SK-N-SH (cell line): Measurements from ENCODE around the gene LYPD4. TPM values are rescaled to one million over a fixed set of nuclear protein-coding genes. Genes with fewer than 3 reads are reported as not detected.

Experiments used
- CTCF ChIA-PET: fragments of 300-600, 350-600 bp; formaldehyde crosslinking; extraction: SDS; loops from one replicate; lab custom pipeline; 2021; lab: Yijun Ruan, JAX
- POLR2A ChIA-PET: fragments of 350-600 bp; sonication (Branson Sonifier 250); formaldehyde crosslinking; extraction: SDS; loops from one replicate; lab custom pipeline; 2020; ENCODE audit warnings: antibody characterized with exemption, inconsistent platforms; lab: Yijun Ruan, JAX
- DNase-seq: peaks from one replicate; pipeline ENCODE4 v3.0.0; 2012
- H2AFZ ChIP-seq: fragments of 200-600 bp; sonication (generic); 2 replicates; pipeline ENCODE4 v1.8.1; 2016; ENCODE audit warnings: antibody characterized with exemption, mild to moderate bottlenecking, low read depth
- H3F3A ChIP-seq: fragments of 200-600 bp; sonication (generic); replicated peaks from 2 replicates; pipeline ENCODE3; 2016; ENCODE audit warnings: antibody characterized with exemption, mild to moderate bottlenecking; ENCODE audit not compliant: insufficient read depth
- H3K27ac ChIP-seq, 2 experiments: fragments of 200-500 bp in 1 of 2; fragments of 200-600 bp in 1 of 2; sonication (Bioruptor generic) in 1 of 2; sonication (generic), shearing (Covaris generic) in 1 of 2; 2 replicates each; pipeline versions ENCODE4 v1.5.1 to v1.6.1; 2014 to 2016; ENCODE audit warnings: low read depth in 2 of 2, inconsistent platforms in 1 of 2, low read length in 1 of 2, mild to moderate bottlenecking in 1 of 2, mixed read lengths in 1 of 2
- H3K27me3 ChIP-seq: fragments of 200-600 bp; sonication (generic), shearing (Covaris generic); 2 replicates; pipeline ENCODE4 v1.6.1; 2016; ENCODE audit warnings: mixed run types; ENCODE audit not compliant: insufficient read depth
- H3K36me3 ChIP-seq, 2 experiments: fragments of 200-500 bp in 1 of 2; fragments of 200-600 bp in 1 of 2; sonication (Bioruptor generic) in 1 of 2; sonication (generic) in 1 of 2; replicated peaks in 1 of 2; 2 replicates each; pipeline versions ENCODE3 to v1.5.1; 2014 to 2016; ENCODE audit warnings: low read length in 1 of 2, mild to moderate bottlenecking in 1 of 2; ENCODE audit not compliant: insufficient read depth in 2 of 2, control insufficient read depth in 1 of 2
- H3K4me1 ChIP-seq, 2 experiments: fragments of 200-500 bp in 1 of 2; fragments of 200-600 bp in 1 of 2; sonication (Bioruptor generic) in 1 of 2; sonication (generic), shearing (Covaris generic) in 1 of 2; 2 replicates each; pipeline versions ENCODE4 v1.5.1 to v1.6.1; 2014 to 2016; ENCODE audit warnings: low read depth in 1 of 2, low read length in 1 of 2, mixed run types in 1 of 2; ENCODE audit not compliant: insufficient read depth in 2 of 2, control insufficient read depth in 1 of 2
- H3K4me2 ChIP-seq: fragments of 200-600 bp; sonication (generic), shearing (Covaris generic); 2 replicates; pipeline ENCODE4 v1.6.1; 2017; ENCODE audit warnings: mixed run types
- H3K4me3 ChIP-seq, 2 experiments: fragments of 200-500 bp in 1 of 2; fragments of 200-600 bp in 1 of 2; sonication (Bioruptor generic) in 1 of 2; sonication (generic), shearing (Covaris generic) in 1 of 2; 2 replicates each; pipeline versions ENCODE4 v1.5.1 to v1.8.1; 2014 to 2016; ENCODE audit warnings: low read depth in 2 of 2, inconsistent platforms in 1 of 2, low read length in 1 of 2, mild to moderate bottlenecking in 1 of 2, mixed read lengths in 1 of 2, moderate library complexity in 1 of 2
- H3K79me2 ChIP-seq: fragments of 200-600 bp; sonication (generic); 2 replicates; pipeline ENCODE4 v1.8.1; 2017; ENCODE audit warnings: mild to moderate bottlenecking; ENCODE audit not compliant: insufficient read depth
- H3K9ac ChIP-seq: fragments of 200-600 bp; sonication (generic); 2 replicates; pipeline ENCODE4 v1.6.1; 2017; ENCODE audit warnings: mixed run types
- H3K9me2 ChIP-seq: fragments of 200-600 bp; sonication (generic); 2 replicates; pipeline ENCODE4 v1.6.1; 2017; ENCODE audit warnings: mixed run types
- H3K9me3 ChIP-seq: fragments of 200-600 bp; sonication (generic); 2 replicates; pipeline ENCODE4 v1.6.1; 2017; ENCODE audit warnings: mixed run types, mild to moderate bottlenecking, moderate library complexity
- H4K20me1 ChIP-seq: fragments of 200-600 bp; sonication (generic); 2 replicates; pipeline ENCODE4 v1.6.1; 2017; ENCODE audit warnings: mild to moderate bottlenecking, mixed run types; ENCODE audit not compliant: insufficient read depth
- FOXM1 ChIP-seq: IDR thresholded peaks from 2 replicates; pipeline ENCODE4 v1.4.0; 2012; ENCODE audit warnings: low read depth, mild to moderate bottlenecking
- MAX ChIP-seq: IDR thresholded peaks from 2 replicates; pipeline ENCODE4 v1.4.0; 2012; ENCODE audit warnings: low read depth
- NFIC ChIP-seq: IDR thresholded peaks from 2 replicates; pipeline ENCODE4 v1.4.0; 2012; ENCODE audit warnings: borderline replicate concordance
- NRF1 ChIP-seq: IDR thresholded peaks from 2 replicates; pipeline ENCODE4 v1.6.1; 2012; ENCODE audit warnings: low read depth, mild to moderate bottlenecking, low read length
- PBX3 ChIP-seq: IDR thresholded peaks from 2 replicates; pipeline ENCODE4; 2012
- RAD21 ChIP-seq: IDR thresholded peaks from 2 replicates; pipeline ENCODE4 v1.6.1; 2012; ENCODE audit warnings: mild to moderate bottlenecking, low read length
- REST ChIP-seq: IDR thresholded peaks from 2 replicates; pipeline ENCODE4 v1.6.1; 2012; ENCODE audit warnings: mild to moderate bottlenecking, low read depth, low read length, moderate library complexity
- RFX5 ChIP-seq: IDR thresholded peaks from 2 replicates; pipeline ENCODE4 v1.6.1; 2012; ENCODE audit warnings: mild to moderate bottlenecking, improper control_type of control experiment, low read length
- RXRA ChIP-seq: IDR thresholded peaks from 2 replicates; pipeline ENCODE4 v1.4.0; 2012; ENCODE audit warnings: low read depth, mild to moderate bottlenecking, borderline replicate concordance
- SIN3A ChIP-seq: IDR thresholded peaks from 2 replicates; pipeline ENCODE4 v1.6.1; 2012; ENCODE audit warnings: low read depth, mild to moderate bottlenecking, low read length, moderate library complexity, borderline replicate concordance
- SMC3 ChIP-seq: IDR thresholded peaks from 2 replicates; pipeline ENCODE4 v1.6.1; 2012; ENCODE audit warnings: low read depth, low read length, improper control_type of control experiment
- TCF12 ChIP-seq: IDR thresholded peaks from 2 replicates; pipeline ENCODE4 v1.4.0; 2012
- USF1 ChIP-seq: IDR thresholded peaks from 2 replicates; pipeline ENCODE4 v1.4.0; 2012; ENCODE audit warnings: low read depth, borderline replicate concordance
- WGBS: methylation state at CpG from one replicate; pipeline ENCODE4 v1.1.6; 2017; ENCODE audit warnings: low lambda C conversion rate; 5-methylcytosine and 5-hydroxymethylcytosine counted together
- polyA plus RNA-seq, 3 experiments: library from polyadenylated mRNA; depleted of rRNA; stranded (reverse); fragments of >200 nt; gene quantifications; 2 replicates each; pipeline ENCODE4 v1.2.3, GENCODE V29; 2012

Gene LYPD4
- polyA plus RNA-seq, 1 of the 3 experiments (the other 2 are of a cell fraction), result not detected

GRCh38 chr19:41811036-41811435 is 33.4 kb downstream of the LYPD4 start (continued):
- no peak for TF ChIP-seq REST

- no peak for TF ChIP-seq RAD21
- TF ChIP-seq REST, result no peak
- TF ChIP-seq FOXM1, result no peak
- TF ChIP-seq MAX, result no peak
- no peak for TF ChIP-seq NFIC
- no peak for TF ChIP-seq PBX3
- TF ChIP-seq SMC3, result no peak
- TF ChIP-seq USF1, result no peak
- no peak for TF ChIP-seq RFX5
- TF ChIP-seq RXRA, result no peak
- no peak for TF ChIP-seq TCF12
- TF ChIP-seq NRF1, result no peak
- no peak for TF ChIP-seq SIN3A
Observed at GRCh38 chr19:41810301-41810700, 34.2 kb downstream of the LYPD4 start.

More at GRCh38 chr19:41810301-41810700, 34.2 kb downstream of the LYPD4 start:
- no peaks in the 10 kb centered on the region for H3K36me3 ChIP-seq
- 4% methylated on average over 4 of the region's 4 CpGs for WGBS
- CTCF ChIA-PET, result interaction anchor here (1.0 to 3.3 kb wide), 4 partner anchors 10 to 57 kb away, joined by 4 to 16 read pairs (median 6); partner anchors contain the start of gene CEACAM3
- H3K27me3 ChIP-seq, result peaks cover 19% of the 10 kb centered on the region; the same call in 1 of the 2 replicates
- POLR2A ChIA-PET, result interaction anchor here (0.6 kb wide), 1 partner anchor 34 kb away, joined by 3 read pairs; no protein-coding TSS in a partner anchor
- H2AFZ ChIP-seq, result no peak overlapping the region
- no peaks in the 10 kb centered on the region for H4K20me1 ChIP-seq
- H3K4me3 ChIP-seq, result no peak overlapping the region
- H3K27ac ChIP-seq, result no peak overlapping the region
- no peaks in the 10 kb centered on the region for H3K79me2 ChIP-seq
- no peak overlapping the region for H3K4me2 ChIP-seq
- no peaks in the 10 kb centered on the region for H3K9me3 ChIP-seq
- no peaks in the 10 kb centered on the region for H3K4me1 ChIP-seq
- no peaks in the 10 kb centered on the region for H3F3A ChIP-seq
- DNase-seq, result no peak
- H3K9ac ChIP-seq, result no peak overlapping the region
- H3K9me2 ChIP-seq, result no peaks in the 10 kb centered on the region
